HL-60 (cell line): ENCODE data around the gene TCAIM.

Experiments
- POLR2AphosphoS5 ChIP-seq: IDR thresholded peaks from 2 replicates; pipeline ENCODE4 v1.6.1; 2012; ENCODE audit warnings: low read depth
- TF ChIP-seq, protein P1 (sequence below): IDR thresholded peaks from one replicate; pipeline ENCODE4 v1.5.1; 2011; ENCODE audit warnings: low read length, control low read depth, inconsistent platforms; ENCODE audit not compliant: insufficient read depth

GRCh38 chr3:44455318-44455717, 116.8 kb downstream of the TCAIM start:
- TF ChIP-seq, protein P1, sequence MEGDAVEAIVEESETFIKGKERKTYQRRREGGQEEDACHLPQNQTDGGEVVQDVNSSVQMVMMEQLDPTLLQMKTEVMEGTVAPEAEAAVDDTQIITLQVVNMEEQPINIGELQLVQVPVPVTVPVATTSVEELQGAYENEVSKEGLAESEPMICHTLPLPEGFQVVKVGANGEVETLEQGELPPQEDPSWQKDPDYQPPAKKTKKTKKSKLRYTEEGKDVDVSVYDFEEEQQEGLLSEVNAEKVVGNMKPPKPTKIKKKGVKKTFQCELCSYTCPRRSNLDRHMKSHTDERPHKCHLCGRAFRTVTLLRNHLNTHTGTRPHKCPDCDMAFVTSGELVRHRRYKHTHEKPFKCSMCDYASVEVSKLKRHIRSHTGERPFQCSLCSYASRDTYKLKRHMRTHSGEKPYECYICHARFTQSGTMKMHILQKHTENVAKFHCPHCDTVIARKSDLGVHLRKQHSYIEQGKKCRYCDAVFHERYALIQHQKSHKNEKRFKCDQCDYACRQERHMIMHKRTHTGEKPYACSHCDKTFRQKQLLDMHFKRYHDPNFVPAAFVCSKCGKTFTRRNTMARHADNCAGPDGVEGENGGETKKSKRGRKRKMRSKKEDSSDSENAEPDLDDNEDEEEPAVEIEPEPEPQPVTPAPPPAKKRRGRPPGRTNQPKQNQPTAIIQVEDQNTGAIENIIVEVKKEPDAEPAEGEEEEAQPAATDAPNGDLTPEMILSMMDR: no peak
- no peak for TF ChIP-seq POLR2AphosphoS5
